Mesenteric fat pad (tissue), 1 donor: ENCODE measurements around the gene ABCC4. TPM values are rescaled to one million over a fixed set of nuclear protein-coding genes. Genes with fewer than 3 reads are reported as not detected.

Experiments
- DNase-seq: peaks from one replicate; pipeline ENCODE4 v3.0.0-alpha.2; 2020; ENCODE audit warnings: low spot score
- total RNA-seq: library from RNA; stranded (reverse); fragmentation: NEBNext Ultra II Directional; extraction: Animal tissue kit (Norgen Biotek cat#: 25700); gene quantifications from one replicate; pipeline ENCODE4 v1.2.1, GENCODE V29; 2021
- donor health status: DM: yes; HTN: yes; CAD: no.

Gene ABCC4
- total RNA-seq, 1 donor from 2014 or later = 9.4 TPM

- no peak for DNase-seq
These were observed 233.9 kb downstream of the ABCC4 start for GRCh38 chr13:95067303-95067702.

GRCh38 chr13:95060014-95060519, 241.2 kb downstream of the ABCC4 start:
- DNase-seq = no peak

GRCh38 chr13:95059306-95059705, 241.9 kb downstream of the ABCC4 start:
- no peak for DNase-seq

GRCh38 chr13:95058680-95059079, 242.6 kb downstream of the ABCC4 start:
- DNase-seq = no peak

GRCh38 chr13:95056266-95056665, 245.0 kb downstream of the ABCC4 start:
- no peak for DNase-seq

- DNase-seq = no peak
These were observed 250.2 kb downstream of the ABCC4 start for GRCh38 chr13:95050800-95051615.

- no peak for DNase-seq
These were observed 251.5 kb downstream of the ABCC4 start for GRCh38 chr13:95049772-95050171.

GRCh38 chr13:95044452-95045205, 256.6 kb downstream of the ABCC4 start:
- no peak for DNase-seq

- no peak for DNase-seq
These were observed 261.8 kb downstream of the ABCC4 start for GRCh38 chr13:95039415-95039814.

- no peak for DNase-seq
These were observed 262.3 kb downstream of the ABCC4 start for GRCh38 chr13:95038949-95039348.

GRCh38 chr13:95035311-95036109, 265.7 kb downstream of the ABCC4 start:
- DNase-seq = no peak

- DNase-seq = no peak
These were observed 267.4 kb downstream of the ABCC4 start for GRCh38 chr13:95033890-95034289.

GRCh38 chr13:95032121-95032520, 269.1 kb downstream of the ABCC4 start:
- no peak for DNase-seq

- no peak for DNase-seq
These were observed 270.4 kb downstream of the ABCC4 start for GRCh38 chr13:95030821-95031343.

GRCh38 chr13:95027638-95028037, 273.6 kb downstream of the ABCC4 start:
- DNase-seq = no peak

GRCh38 chr13:95025116-95025515, 276.1 kb downstream of the ABCC4 start:
- DNase-seq = no peak

GRCh38 chr13:95023405-95023804, 277.8 kb downstream of the ABCC4 start:
- DNase-seq = no peak

GRCh38 chr13:95020298-95020987, 280.8 kb downstream of the ABCC4 start:
- DNase-seq = no peak

GRCh38 chr13:95019886-95020285, 281.4 kb downstream of the ABCC4 start:
- DNase-seq = no peak

- DNase-seq = no peak
These were observed 293.9 kb downstream of the ABCC4 start for GRCh38 chr13:95007322-95007721.

- no peak for DNase-seq
These were observed 296.0 kb downstream of the ABCC4 start for GRCh38 chr13:95005300-95005699.
